Measurements from ENCODE around the gene CRTAP.

Gene CRTAP

DNA sequence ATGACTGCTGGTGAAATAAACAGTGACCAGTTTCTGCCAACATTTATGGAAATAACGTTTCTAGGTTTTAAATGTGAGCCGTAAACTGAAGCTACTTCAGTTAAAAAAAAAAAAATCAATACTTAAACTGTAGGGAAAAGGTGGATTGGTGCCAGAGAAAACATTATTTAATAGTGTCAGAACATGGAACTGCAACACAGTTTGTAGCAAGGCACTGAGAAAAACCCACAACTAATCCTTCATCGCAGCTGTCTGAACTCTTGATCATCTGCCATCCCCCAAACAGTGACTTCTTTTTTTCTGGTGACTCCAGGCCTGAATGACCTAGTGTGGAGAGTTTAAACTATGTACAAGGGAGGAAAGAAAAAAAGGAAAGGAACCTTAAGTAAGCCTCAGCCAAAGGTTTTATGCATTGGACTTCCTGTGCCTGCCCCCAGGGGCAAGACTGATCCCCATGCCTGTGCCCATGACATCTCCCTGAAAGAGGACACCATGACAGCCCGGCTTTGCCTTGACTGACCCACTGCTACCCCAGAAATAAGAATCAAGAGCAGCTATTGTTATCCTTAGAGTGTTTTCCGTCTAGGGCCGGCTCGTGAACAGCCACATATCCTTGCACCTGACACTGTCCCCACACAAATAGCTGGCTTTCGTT, 33.1 kb downstream of the CRTAP start:
- Histone ChIP-seq H2BK120ac (ENCODE audit: low read depth, low read length) (no peak overlapping the region), H3K9me3 (ENCODE audit: control insufficient read depth, low read length) (no peaks in the 10 kb centered on the region), H3K4me3 (ENCODE audit: insufficient read depth in 1 of 2, low read depth in 1 of 2, low read length in 2 of 2) (no peak overlapping the region), H3K18ac (ENCODE audit: low read depth in 1 of 2, low read length in 2 of 2) (no peak overlapping the region), H3K36me3 (ENCODE audit: control insufficient read depth in 1 of 2, insufficient read depth in 2 of 2, low read depth in 1 of 2, low read length in 2 of 2) (peaks cover 19 to 47% of the 10 kb centered on the region in 2 experiments), H3K4me1 (ENCODE audit: control insufficient read depth, insufficient read depth, low read depth, low read length) (peaks cover 14% of the 10 kb centered on the region), H2BK12ac (ENCODE audit: low read length in 2 of 2) (no peak overlapping the region), H3K9ac (ENCODE audit: low read length) (no peak overlapping the region), H3K23ac (ENCODE audit: low read length in 2 of 2) (no peak overlapping the region), H3K27me3 (ENCODE audit: control insufficient read depth in 1 of 2, insufficient read depth in 1 of 2, low read length in 2 of 2) (no peaks in the 10 kb centered on the region), H3K4ac (ENCODE audit: low read depth in 1 of 2, low read length in 2 of 2) (no peak overlapping the region), H2BK15ac (ENCODE audit: low read depth, poor library complexity, severe bottlenecking) (no peak overlapping the region), H3K4me2 (ENCODE audit: low read length, poor library complexity, severe bottlenecking) (no peak overlapping the region), H4K91ac (ENCODE audit: low read length) (no peak overlapping the region), H3K79me1 (replicated peaks; ENCODE audit: low read length, poor library complexity, severe bottlenecking) (no peaks in the 10 kb centered on the region), H2BK5ac (ENCODE audit: low read depth, low read length, poor library complexity, severe bottlenecking) (no peak overlapping the region), H2AK5ac (ENCODE audit: low read length, severe bottlenecking) (no peak overlapping the region), H4K8ac (ENCODE audit: low read length) (no peak overlapping the region), H2AFZ (ENCODE audit: low read depth, low read length) (no peak overlapping the region), H3K14ac (ENCODE audit: low read length in 2 of 2) (no peak overlapping the region), H3K27ac (ENCODE audit: low read length, poor library complexity, severe bottlenecking) (no peak overlapping the region)
- 95% methylated on average over 4 of the region's 8 CpGs for WGBS
- DNase-seq, result no peak

DNA sequence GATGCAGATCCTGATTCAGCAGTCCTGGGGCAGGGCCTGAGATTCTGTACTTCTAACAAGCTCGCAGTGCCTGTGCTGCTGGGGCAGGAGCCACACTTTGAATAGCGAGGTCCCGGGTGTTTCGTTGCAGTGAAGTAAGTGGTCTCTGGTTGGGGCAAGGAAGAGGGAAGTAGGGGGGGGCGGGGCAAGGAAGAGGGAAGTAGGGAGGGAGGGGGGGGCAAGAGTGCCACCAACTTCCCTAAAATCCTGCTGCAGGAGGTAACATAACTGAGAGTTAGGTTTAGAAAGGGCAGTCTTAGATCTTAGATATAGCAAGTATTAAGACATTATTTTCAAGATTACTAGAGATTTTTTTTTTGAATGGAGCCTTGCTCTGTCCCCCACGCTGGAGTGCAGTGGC, 35.5 kb downstream of the CRTAP start:
- Histone ChIP-seq H2BK12ac (ENCODE audit: low read length in 2 of 2) (no peak overlapping the region), H3K4me1 (ENCODE audit: control insufficient read depth, insufficient read depth, low read depth, low read length) (peaks cover 14% of the 10 kb centered on the region), H3K4me2 (ENCODE audit: low read length, poor library complexity, severe bottlenecking) (no peak overlapping the region), H2BK120ac (ENCODE audit: low read depth, low read length) (no peak overlapping the region), H3K27ac (ENCODE audit: low read length, poor library complexity, severe bottlenecking) (no peak overlapping the region), H3K79me1 (replicated peaks; ENCODE audit: low read length, poor library complexity, severe bottlenecking) (no peaks in the 10 kb centered on the region), H3K18ac (ENCODE audit: low read depth in 1 of 2, low read length in 2 of 2) (no peak overlapping the region), H3K4me3 (ENCODE audit: insufficient read depth in 1 of 2, low read depth in 1 of 2, low read length in 2 of 2) (no peak overlapping the region), H3K9me3 (ENCODE audit: control insufficient read depth, low read length) (no peaks in the 10 kb centered on the region), H3K9ac (ENCODE audit: low read length) (no peak overlapping the region), H4K8ac (ENCODE audit: low read length) (no peak overlapping the region), H4K91ac (ENCODE audit: low read length) (no peak overlapping the region), H3K23ac (ENCODE audit: low read length in 2 of 2) (no peak overlapping the region), H2AFZ (ENCODE audit: low read depth, low read length) (no peak overlapping the region), H2BK15ac (ENCODE audit: low read depth, poor library complexity, severe bottlenecking) (no peak overlapping the region), H3K36me3 (ENCODE audit: control insufficient read depth in 1 of 2, insufficient read depth in 2 of 2, low read depth in 1 of 2, low read length in 2 of 2) (peaks cover 8 to 23% of the 10 kb centered on the region in 2 experiments), H3K4ac (ENCODE audit: low read depth in 1 of 2, low read length in 2 of 2) (no peak overlapping the region), H3K14ac (ENCODE audit: low read length in 2 of 2) (no peak overlapping the region), H2AK5ac (ENCODE audit: low read length, severe bottlenecking) (no peak overlapping the region), H3K27me3 (ENCODE audit: control insufficient read depth in 1 of 2, insufficient read depth in 1 of 2, low read length in 2 of 2) (no peaks in the 10 kb centered on the region), H2BK5ac (ENCODE audit: low read depth, low read length, poor library complexity, severe bottlenecking) (no peak overlapping the region)
- DNase-seq, result no peak
- WGBS, result 95% methylated on average over 5 of the region's 6 CpGs

DNA sequence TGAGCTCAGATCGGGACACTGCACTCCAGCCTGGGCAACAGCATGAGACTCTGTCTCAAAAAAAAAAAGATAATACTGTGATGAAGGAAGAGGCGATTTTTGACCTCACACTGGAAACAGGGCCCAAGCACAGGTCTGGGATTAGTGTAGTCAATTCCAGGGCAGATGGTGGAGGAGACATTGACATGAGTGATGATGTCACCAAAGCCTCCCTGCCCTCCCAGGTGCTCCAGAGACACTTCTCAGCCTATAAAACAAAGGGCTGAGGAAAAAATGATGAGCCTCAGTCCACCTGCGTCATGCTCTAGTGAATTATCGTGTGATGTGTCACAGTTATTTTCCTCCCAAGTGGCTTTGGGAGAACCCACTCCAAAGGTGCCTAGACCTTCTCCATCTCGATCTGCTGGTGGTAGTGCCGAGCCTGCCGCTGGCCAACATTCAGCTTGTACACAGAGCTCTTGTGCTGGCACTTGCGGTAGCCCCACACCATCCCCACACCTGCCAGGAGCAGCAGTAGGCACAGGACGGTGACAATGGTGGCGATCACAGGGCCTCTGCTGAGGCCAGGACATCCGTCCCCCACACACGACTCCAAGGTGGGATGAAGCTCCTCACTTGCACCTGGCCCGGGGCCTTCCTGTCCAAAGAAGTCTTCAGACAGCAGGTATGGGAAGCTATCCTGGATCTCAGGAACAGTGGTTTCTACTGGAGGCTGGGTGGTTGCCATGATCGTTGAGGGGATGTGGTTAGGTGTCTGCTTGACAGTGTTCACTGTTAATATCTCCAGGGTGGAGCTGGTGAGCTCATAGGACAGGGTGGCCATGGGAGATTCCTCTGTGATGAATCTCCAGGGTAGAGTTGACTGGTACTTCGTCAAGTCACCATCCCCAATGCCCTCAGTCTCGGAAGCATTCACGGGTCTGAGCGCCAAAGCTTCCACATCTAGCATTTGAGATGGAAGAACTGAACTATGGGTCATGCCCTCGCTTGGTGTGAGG, 38.8 kb downstream of the CRTAP start:
- 90% methylated on average over 19 of the region's 19 CpGs for WGBS
- Histone ChIP-seq H3K9me3 (ENCODE audit: control insufficient read depth, low read length) (no peaks in the 10 kb centered on the region), H3K4ac (ENCODE audit: low read depth in 1 of 2, low read length in 2 of 2) (no peak overlapping the region), H3K4me2 (ENCODE audit: low read length, poor library complexity, severe bottlenecking) (no peak overlapping the region), H3K4me1 (ENCODE audit: control insufficient read depth, insufficient read depth, low read depth, low read length) (no peaks in the 10 kb centered on the region), H4K91ac (ENCODE audit: low read length) (no peak overlapping the region), H2BK5ac (ENCODE audit: low read depth, low read length, poor library complexity, severe bottlenecking) (no peak overlapping the region), H3K14ac (ENCODE audit: low read length in 2 of 2) (no peak overlapping the region), H2BK15ac (ENCODE audit: low read depth, poor library complexity, severe bottlenecking) (peak overlapping the region; percentile 73), H3K18ac (ENCODE audit: low read depth in 1 of 2, low read length in 2 of 2) (no peak overlapping the region), H3K4me3 (ENCODE audit: insufficient read depth in 1 of 2, low read depth in 1 of 2, low read length in 2 of 2) (no peak overlapping the region), H3K23ac (ENCODE audit: low read length in 2 of 2) (no peak overlapping the region), H4K8ac (ENCODE audit: low read length) (no peak overlapping the region), H3K27ac (ENCODE audit: low read length, poor library complexity, severe bottlenecking) (no peak overlapping the region), H3K27me3 (ENCODE audit: control insufficient read depth in 1 of 2, insufficient read depth in 1 of 2, low read length in 2 of 2) (no peaks in the 10 kb centered on the region), H2BK12ac (ENCODE audit: low read length in 2 of 2) (no peak overlapping the region), H3K9ac (ENCODE audit: low read length) (no peak overlapping the region), H2AFZ (ENCODE audit: low read depth, low read length) (no peak overlapping the region), H2BK120ac (ENCODE audit: low read depth, low read length) (no peak overlapping the region), H2AK5ac (ENCODE audit: low read length, severe bottlenecking) (no peak overlapping the region), H3K79me1 (replicated peaks; ENCODE audit: low read length, poor library complexity, severe bottlenecking) (no peaks in the 10 kb centered on the region), H3K36me3 (ENCODE audit: control insufficient read depth in 1 of 2, insufficient read depth in 2 of 2, low read depth in 1 of 2, low read length in 2 of 2) (no peaks in the 10 kb centered on the region)
- DNase-seq, result no peak

DNA sequence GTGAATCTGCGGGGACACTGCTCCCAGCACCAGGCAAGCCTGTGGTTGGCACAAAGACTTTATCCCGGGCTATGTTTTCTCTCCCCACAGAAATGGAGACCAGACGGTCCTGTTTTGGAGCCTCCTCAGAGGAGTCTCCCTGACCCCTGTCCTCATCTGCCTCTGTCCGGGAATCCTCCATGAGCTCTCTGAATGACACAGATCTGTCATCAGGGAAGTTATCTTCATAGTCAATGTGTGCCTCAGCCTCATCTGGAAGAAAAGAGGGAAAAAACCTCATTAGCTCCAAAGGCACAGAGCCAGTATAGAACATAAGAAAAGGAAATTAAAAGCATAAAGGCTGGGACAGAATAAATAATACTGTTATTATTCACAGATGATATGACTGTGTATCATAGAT, 40.0 kb downstream of the CRTAP start:
- H3K9me3 ChIP-seq (ENCODE audit: control insufficient read depth, low read length), result no peaks in the 10 kb centered on the region
- H3K27ac ChIP-seq (ENCODE audit: low read length, poor library complexity, severe bottlenecking), result no peak overlapping the region
- H3K14ac ChIP-seq (ENCODE audit: low read length in 2 of 2), result no peak overlapping the region
- H3K9ac ChIP-seq (ENCODE audit: low read length), result no peak overlapping the region
- H3K27me3 ChIP-seq (ENCODE audit: control insufficient read depth in 1 of 2, insufficient read depth in 1 of 2, low read length in 2 of 2), result peaks cover 0 to 7% of the 10 kb centered on the region in 2 experiments
- WGBS, result 84% methylated on average over 4 of the region's 4 CpGs
- H3K4ac ChIP-seq (ENCODE audit: low read depth in 1 of 2, low read length in 2 of 2), result no peak overlapping the region
- no peaks in the 10 kb centered on the region for H3K36me3 ChIP-seq (ENCODE audit: control insufficient read depth in 1 of 2, insufficient read depth in 2 of 2, low read depth in 1 of 2, low read length in 2 of 2)
- no peak overlapping the region for H2BK120ac ChIP-seq (ENCODE audit: low read depth, low read length)
- H4K91ac ChIP-seq (ENCODE audit: low read length), result no peak overlapping the region
- H3K79me1 ChIP-seq (replicated peaks; ENCODE audit: low read length, poor library complexity, severe bottlenecking), result no peaks in the 10 kb centered on the region
- H3K4me2 ChIP-seq (ENCODE audit: low read length, poor library complexity, severe bottlenecking), result no peak overlapping the region
- H4K8ac ChIP-seq (ENCODE audit: low read length), result no peak overlapping the region
- no peak overlapping the region for H3K23ac ChIP-seq (ENCODE audit: low read length in 2 of 2)
- no peak overlapping the region for H3K18ac ChIP-seq (ENCODE audit: low read depth in 1 of 2, low read length in 2 of 2)
- H3K4me3 ChIP-seq (ENCODE audit: insufficient read depth in 1 of 2, low read depth in 1 of 2, low read length in 2 of 2), result no peak overlapping the region
- H2BK5ac ChIP-seq (ENCODE audit: low read depth, low read length, poor library complexity, severe bottlenecking), result no peak overlapping the region
- no peak overlapping the region for H2AK5ac ChIP-seq (ENCODE audit: low read length, severe bottlenecking)
- H3K4me1 ChIP-seq (ENCODE audit: control insufficient read depth, insufficient read depth, low read depth, low read length), result no peaks in the 10 kb centered on the region
- DNase-seq, result no peak
- H2BK15ac ChIP-seq (ENCODE audit: low read depth, poor library complexity, severe bottlenecking), result no peak overlapping the region
- H2BK12ac ChIP-seq (ENCODE audit: low read length in 2 of 2), result no peak overlapping the region
- no peak overlapping the region for H2AFZ ChIP-seq (ENCODE audit: low read depth, low read length)
